Measurements from ENCODE around the gene GAPDH. TPM values are rescaled to one million over a fixed set of nuclear protein-coding genes. Genes with fewer than 3 reads are reported as not detected.
A peak's percentile ranks its signal among the peaks of the same experiment; 100 is the strongest.

The GAPDH gene
- total RNA-seq, 4 donors from 2014 or later: 1,190 to 2,139 (median 1,514) TPM

DNA sequence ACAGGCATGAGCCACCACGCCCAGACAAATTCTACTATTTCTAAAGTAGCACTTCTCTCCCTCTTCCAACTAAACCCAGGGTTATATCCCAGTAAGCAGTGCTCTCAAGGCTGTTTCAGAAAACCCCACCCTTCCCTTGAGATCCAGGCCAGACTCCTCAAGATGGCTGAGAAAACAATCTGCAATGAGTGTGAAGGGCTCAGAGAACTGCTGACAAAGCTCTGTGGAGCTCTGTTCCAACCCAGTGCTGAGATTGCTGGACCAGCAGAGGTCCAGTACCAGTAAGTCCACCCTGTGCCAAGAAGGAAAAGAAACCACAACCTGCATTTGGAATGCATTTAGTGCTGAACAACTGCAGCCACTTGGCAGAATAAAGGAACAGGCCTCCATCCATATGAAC lies 25.2 kb downstream of the GAPDH start:
- 86 to 92% methylated on average over 1 of the region's 1 CpG for WGBS, 2 donors
- no peak for TF ChIP-seq POLR2A (IDR thresholded peaks at IDR 0.05)
- TF ChIP-seq, protein P1, sequence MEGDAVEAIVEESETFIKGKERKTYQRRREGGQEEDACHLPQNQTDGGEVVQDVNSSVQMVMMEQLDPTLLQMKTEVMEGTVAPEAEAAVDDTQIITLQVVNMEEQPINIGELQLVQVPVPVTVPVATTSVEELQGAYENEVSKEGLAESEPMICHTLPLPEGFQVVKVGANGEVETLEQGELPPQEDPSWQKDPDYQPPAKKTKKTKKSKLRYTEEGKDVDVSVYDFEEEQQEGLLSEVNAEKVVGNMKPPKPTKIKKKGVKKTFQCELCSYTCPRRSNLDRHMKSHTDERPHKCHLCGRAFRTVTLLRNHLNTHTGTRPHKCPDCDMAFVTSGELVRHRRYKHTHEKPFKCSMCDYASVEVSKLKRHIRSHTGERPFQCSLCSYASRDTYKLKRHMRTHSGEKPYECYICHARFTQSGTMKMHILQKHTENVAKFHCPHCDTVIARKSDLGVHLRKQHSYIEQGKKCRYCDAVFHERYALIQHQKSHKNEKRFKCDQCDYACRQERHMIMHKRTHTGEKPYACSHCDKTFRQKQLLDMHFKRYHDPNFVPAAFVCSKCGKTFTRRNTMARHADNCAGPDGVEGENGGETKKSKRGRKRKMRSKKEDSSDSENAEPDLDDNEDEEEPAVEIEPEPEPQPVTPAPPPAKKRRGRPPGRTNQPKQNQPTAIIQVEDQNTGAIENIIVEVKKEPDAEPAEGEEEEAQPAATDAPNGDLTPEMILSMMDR (IDR thresholded peaks at IDR 0.05): no peak
- no peak overlapping the region for H3K4me3 ChIP-seq (ENCODE audit: low read depth, poor library complexity, severe bottlenecking)
- intact Hi-C loops (cut with DNase I; ENCODE audit: low total_unique reads): no loop called here
- no peak for DNase-seq (ENCODE audit: low spot score in 2 of 2)

DNA sequence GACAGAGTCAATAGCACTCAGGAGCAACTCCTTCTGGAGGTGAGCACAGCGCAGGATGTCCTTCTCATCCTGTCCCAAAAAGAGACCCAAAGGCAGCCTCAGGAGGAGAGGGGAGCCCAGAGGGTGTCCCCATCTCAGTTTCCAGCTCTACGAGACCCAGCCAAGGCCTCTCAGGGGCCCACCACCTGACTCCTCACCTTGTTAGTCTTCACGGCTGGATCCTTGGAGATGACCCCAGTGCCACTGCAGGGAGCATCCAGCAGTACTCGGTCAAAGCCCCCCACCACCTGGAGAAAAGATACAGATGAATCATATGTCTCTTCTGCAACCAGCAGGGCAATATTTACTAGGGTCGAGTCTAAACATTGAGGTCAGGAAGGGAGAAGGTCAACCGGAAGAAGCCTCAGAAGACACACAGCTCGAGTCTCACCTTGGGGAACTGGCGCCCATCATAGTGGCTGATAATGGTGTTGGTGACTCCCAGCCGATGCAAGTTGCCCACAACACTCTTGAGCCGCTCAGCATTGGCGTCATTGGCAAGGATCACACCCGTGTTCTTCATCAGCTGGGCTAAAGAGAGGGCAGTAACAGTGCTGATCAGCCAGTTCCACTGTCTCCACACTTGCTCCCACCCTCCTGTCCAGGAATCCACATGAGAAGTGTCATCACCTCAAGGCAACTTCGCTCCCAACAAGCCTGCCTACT lies 26.3 kb downstream of the GAPDH start:
- no peak overlapping the region for H3K4me3 ChIP-seq (ENCODE audit: low read depth, poor library complexity, severe bottlenecking)
- WGBS, 2 donors: 91 to 96% methylated on average over 12 to 13 of the region's 13 CpGs
- intact Hi-C loops (cut with DNase I; ENCODE audit: low total_unique reads): no loop called here
- TF ChIP-seq, protein P1 (IDR thresholded peaks at IDR 0.05): no peak
- no peak for TF ChIP-seq POLR2A (IDR thresholded peaks at IDR 0.05)
- DNase-seq (ENCODE audit: low spot score in 2 of 2): no peak

DNA sequence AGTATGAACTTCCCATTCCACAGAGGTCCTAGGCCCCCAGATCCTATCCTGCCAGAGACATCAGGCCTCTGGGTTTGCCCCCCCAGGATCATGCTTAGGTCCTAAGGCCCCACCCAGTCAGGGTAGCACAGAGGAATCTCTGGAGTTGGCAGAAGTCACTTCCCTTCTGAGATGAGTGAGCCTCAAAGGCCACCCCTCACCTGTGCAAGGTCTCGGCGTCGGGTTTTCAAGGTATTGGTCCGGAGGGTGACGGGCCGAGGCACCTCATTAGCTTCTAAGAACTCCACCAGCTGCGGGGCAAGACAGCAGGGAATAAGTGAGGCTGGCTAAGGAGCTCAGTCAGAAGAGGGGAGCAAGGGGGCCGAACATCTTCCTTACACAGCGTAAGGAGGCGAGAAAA lies 28.6 kb downstream of the GAPDH start:
- no peak for TF ChIP-seq POLR2A (IDR thresholded peaks at IDR 0.05)
- TF ChIP-seq, protein P1 (IDR thresholded peaks at IDR 0.05): no peak
- H3K4me3 ChIP-seq (ENCODE audit: low read depth, poor library complexity, severe bottlenecking): no peak overlapping the region
- WGBS, 2 donors: 93 to 95% methylated on average over 10 of the region's 10 CpGs
- DNase-seq (ENCODE audit: low spot score in 2 of 2): no peak
- intact Hi-C loops (cut with DNase I; ENCODE audit: low total_unique reads): no loop called here

DNA sequence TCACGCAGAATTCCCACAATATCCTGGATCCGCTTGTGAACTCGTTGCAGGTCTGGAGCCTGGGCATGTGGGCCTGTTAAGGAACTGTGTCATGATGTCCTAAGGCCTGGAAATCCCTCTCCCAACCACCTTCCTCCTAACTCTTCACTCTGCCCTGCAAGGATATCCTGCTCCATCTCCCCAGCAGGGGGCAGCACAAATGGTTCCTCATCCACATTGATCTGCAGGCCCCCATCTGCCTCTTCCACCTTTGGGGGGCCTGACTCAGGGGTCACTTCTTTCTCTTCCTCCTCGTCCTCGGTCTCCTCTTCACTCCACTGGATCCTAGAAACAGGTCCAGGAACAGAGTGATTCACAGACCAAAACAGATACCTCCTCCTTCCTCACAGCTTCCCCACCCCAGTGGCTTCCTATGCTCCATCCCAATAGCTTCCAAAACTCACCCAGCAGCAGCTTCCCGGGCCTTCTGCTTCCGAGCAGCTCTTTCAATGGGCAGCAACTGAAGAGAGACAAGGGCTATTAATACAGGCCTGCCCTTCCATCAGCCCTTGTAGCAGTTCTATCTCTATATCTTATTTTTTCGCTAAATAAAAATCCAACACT lies 29.2 kb downstream of the GAPDH start:
- WGBS, 2 donors: 74 to 76% methylated on average over 8 of the region's 8 CpGs
- peak in 1 of 2 donors; percentile 89 for DNase-seq (ENCODE audit: low spot score in 2 of 2)
- H3K4me3 ChIP-seq (ENCODE audit: low read depth, poor library complexity, severe bottlenecking): no peak overlapping the region
- TF ChIP-seq POLR2A (IDR thresholded peaks at IDR 0.05): no peak
- TF ChIP-seq, protein P1 (IDR thresholded peaks at IDR 0.05): peak in 1 of 3 donors; percentile 47
- intact Hi-C loops (cut with DNase I; ENCODE audit: low total_unique reads): no loop called here

DNA sequence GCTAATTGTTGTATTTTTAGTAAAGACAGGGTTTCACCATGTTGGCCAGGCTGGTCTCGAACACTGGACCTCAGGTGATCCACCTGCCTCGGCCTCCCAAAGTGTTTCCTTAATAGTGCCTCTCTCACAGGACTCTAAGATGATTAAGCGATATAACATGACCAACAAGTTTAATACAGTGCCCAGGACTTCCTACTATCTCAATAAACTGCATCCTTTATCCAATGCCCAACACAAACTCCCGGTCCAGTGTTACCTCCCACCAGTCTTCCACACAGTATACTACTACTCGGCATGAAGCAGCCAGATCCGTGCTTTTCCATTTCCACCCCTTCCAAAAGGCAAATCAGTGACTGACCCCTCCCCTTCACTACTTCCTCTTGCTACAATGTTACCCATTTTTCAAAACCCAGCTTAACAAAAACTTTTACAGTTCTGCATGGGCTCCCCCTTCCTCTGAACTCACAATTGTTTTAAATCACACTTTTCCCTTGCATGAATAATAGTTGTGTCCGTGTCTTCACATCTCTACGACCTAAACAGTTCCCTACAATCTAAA lies 32.9 kb downstream of the GAPDH start:
- 39 to 42% methylated on average over 8 of the region's 8 CpGs for WGBS, 2 donors

More for the DNA sequence above, 32.9 kb downstream of the GAPDH start:
- no peak for DNase-seq (ENCODE audit: low spot score in 2 of 2)
- TF ChIP-seq POLR2A (IDR thresholded peaks at IDR 0.05): no peak
- TF ChIP-seq, protein P1 (IDR thresholded peaks at IDR 0.05): no peak
- intact Hi-C loops (cut with DNase I; ENCODE audit: low total_unique reads): no loop called here
- H3K4me3 ChIP-seq (ENCODE audit: low read depth, poor library complexity, severe bottlenecking): no peak overlapping the region

Data from lower leg skin (tissue), 4 donors.